Measurements from ENCODE around the gene ATP13A4.

- no peak for TF ChIP-seq CTCF (conservative IDR thresholded peaks at IDR 0.05)
- no peak for TF ChIP-seq ZFX (IDR thresholded peaks at IDR 0.05)
These were observed 40.4 kb upstream of the ATP13A4 start for GRCh38 chr3:193594946-193595689.
